Measurements from ENCODE around the gene ACAN. TPM values are rescaled to one million over a fixed set of nuclear protein-coding genes. Genes with fewer than 3 reads are reported as not detected.

ACAN gene
- total and polyA plus RNA-seq, 9 donors: 2.9 to 52.6 (median 18.2) TPM

DNA sequence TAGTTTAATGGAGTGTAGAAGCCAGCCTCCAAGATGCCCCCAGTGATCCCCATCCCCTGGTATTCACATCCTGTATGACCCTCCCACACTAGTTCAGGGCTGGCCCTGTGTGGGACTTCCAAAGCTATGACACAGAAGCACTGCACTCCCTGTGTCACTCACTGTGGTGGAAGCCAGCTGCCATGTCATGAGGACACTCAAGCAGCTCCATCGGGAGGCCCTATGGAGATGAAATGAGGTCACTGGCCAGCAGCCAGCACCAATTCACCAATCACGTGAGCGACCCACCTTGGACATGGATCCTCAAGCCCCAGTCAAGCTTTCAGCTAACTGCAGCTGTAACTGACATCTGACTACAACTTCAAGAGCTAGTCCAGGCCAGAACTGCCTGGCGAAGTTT is 3.9 kb upstream of the ACAN start:
- DNase-seq: no peak
- H3K36me3 ChIP-seq (ENCODE audit: control insufficient read depth, insufficient read depth, low read length): no peaks in the 10 kb centered on the region
- WGBS (ENCODE audit: insufficient coverage): 85% methylated on average over 3 of the region's 4 CpGs
- H3K27ac ChIP-seq (ENCODE audit: low read length): no peak overlapping the region
- H3K9me3 ChIP-seq (replicated peaks; ENCODE audit: control insufficient read depth, low read depth, low read length): no peaks in the 10 kb centered on the region
- no peak overlapping the region for H3K4me3 ChIP-seq (ENCODE audit: low read length)
- peaks cover 43% of the 10 kb centered on the region for H3K27me3 ChIP-seq (ENCODE audit: control insufficient read depth, insufficient read depth, low read length)
- peaks cover 10% of the 10 kb centered on the region for H3K4me1 ChIP-seq (ENCODE audit: control insufficient read depth, insufficient read depth, low read length)

DNA sequence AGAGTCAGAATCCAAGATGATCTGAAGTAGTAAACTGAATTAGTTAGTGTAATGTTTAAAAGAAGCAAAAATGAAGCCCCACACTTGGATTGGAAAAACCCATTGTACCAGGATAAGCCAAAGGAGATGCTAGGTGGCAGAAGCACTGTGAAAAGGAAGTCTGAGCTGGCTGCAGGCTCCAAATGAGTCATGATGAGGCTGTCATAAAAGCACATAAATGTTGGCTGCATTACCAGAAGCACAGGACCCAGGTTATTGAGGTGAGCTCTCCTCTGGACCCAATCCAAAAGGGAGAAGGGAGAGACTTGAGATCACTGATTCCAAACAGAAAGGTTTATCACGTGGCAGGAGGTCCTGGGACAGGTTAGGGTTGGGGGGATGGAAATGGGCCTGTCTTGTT is 3.2 kb upstream of the ACAN start:
- WGBS (ENCODE audit: insufficient coverage): 71% methylated on average over 1 of the region's 1 CpG
- H3K27me3 ChIP-seq (ENCODE audit: control insufficient read depth, insufficient read depth, low read length): peaks cover 49% of the 10 kb centered on the region
- H3K4me1 ChIP-seq (ENCODE audit: control insufficient read depth, insufficient read depth, low read length): peaks cover 10% of the 10 kb centered on the region
- no peaks in the 10 kb centered on the region for H3K9me3 ChIP-seq (replicated peaks; ENCODE audit: control insufficient read depth, low read depth, low read length)
- H3K27ac ChIP-seq (ENCODE audit: low read length): peak overlapping the region; percentile 47
- DNase-seq: no peak
- H3K4me3 ChIP-seq (ENCODE audit: low read length): no peak overlapping the region
- no peaks in the 10 kb centered on the region for H3K36me3 ChIP-seq (ENCODE audit: control insufficient read depth, insufficient read depth, low read length)

DNA sequence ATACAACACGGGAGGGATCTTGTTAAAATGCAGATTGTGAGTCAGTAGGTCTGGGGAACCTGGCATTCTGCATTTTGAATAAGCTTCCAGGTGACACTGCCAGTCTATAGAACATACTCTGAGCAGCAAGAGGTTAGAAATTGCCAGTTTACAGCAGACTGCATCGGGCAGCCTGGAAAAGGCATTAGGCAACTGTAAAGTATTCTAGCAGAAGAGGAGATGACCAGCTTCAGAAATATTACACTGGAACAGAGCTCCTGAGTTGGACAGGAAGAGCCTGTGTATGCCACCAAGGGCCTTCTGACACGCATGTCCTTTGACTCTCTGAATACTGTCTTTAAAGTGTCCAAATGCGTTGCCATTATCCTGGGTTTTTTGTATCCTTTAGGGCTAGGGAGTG is 2.5 kb upstream of the ACAN start:
- H3K4me1 ChIP-seq (ENCODE audit: control insufficient read depth, insufficient read depth, low read length): peaks cover 10% of the 10 kb centered on the region
- peak; percentile 75 for DNase-seq
- WGBS (ENCODE audit: insufficient coverage): 57% methylated on average over 1 of the region's 4 CpGs

DNA sequence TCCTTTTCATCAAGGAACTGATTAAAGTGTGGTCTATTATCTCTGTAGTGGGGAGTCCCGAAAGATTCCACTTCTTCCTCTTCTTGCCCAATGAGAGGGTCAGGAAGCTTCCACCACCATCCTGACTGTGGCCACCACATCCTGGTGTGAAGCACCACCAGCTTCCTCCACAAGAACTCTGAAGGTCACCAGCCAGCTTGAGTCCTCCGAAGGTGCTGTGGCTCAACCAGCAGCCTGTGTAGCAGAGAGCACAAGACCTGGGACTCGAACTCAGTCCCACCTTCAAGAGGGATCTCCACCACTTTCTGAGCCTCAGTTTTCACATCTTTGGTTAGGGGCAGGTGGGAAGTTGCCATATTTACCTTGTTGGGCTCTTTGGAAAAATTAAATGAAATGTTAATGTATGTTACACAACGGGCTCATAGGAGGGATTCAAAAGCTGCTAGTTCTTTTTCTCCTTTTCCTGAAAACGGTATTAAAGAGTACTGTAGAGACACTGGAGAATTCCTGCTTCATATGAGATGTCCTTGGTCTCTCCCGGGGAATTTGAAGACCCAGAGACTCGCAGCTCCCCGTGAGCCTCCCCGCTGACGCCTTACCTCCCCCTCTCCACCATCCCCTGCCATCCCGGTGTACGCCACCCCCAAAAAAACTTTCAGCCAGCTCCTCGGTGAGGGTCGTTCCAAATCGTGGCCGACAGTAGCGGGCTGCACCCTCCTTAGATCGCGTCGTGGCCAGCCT is 816 bp upstream of the ACAN start:
- 0% methylated on average over 14 of the region's 20 CpGs for WGBS (ENCODE audit: insufficient coverage)
- no peak for DNase-seq
- H3K4me3 ChIP-seq (ENCODE audit: low read length): peak overlapping the region; percentile 37

More for the DNA sequence above, 2.5 kb upstream of the ACAN start:
- no peak overlapping the region for H3K4me3 ChIP-seq (ENCODE audit: low read length)
- no peaks in the 10 kb centered on the region for H3K9me3 ChIP-seq (replicated peaks; ENCODE audit: control insufficient read depth, low read depth, low read length)
- peak overlapping the region; percentile 47 for H3K27ac ChIP-seq (ENCODE audit: low read length)
- peaks cover 56% of the 10 kb centered on the region for H3K27me3 ChIP-seq (ENCODE audit: control insufficient read depth, insufficient read depth, low read length)
- no peaks in the 10 kb centered on the region for H3K36me3 ChIP-seq (ENCODE audit: control insufficient read depth, insufficient read depth, low read length)

DNA sequence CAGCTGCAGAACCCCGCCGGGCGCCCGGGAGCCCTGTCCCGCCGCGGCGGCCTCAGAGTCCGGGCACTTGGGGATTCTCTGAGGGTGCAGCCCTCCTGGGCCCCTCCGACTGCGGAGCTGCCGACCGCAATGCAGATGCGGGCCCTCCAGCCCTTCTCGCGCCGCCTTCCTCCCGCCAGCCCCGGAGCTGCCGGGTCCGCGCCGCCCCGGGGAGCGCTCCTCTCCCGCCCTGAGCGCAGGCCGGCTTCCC is 320 bp upstream of the ACAN start:
- Histone ChIP-seq H3K9me3 (replicated peaks; ENCODE audit: control insufficient read depth, low read depth, low read length) (no peaks in the 10 kb centered on the region), H3K36me3 (ENCODE audit: control insufficient read depth, insufficient read depth, low read length) (no peaks in the 10 kb centered on the region), H3K27ac (ENCODE audit: low read length) (peak overlapping the region; percentile 47), H3K27me3 (ENCODE audit: control insufficient read depth, insufficient read depth, low read length) (peaks cover 60% of the 10 kb centered on the region), H3K4me1 (ENCODE audit: control insufficient read depth, insufficient read depth, low read length) (peaks cover 10% of the 10 kb centered on the region), H3K4me3 (ENCODE audit: low read length) (peak overlapping the region; percentile 37)
- DNase-seq: no peak
- WGBS (ENCODE audit: insufficient coverage): 0% methylated on average over 28 of the region's 28 CpGs

More for the DNA sequence above, 816 bp upstream of the ACAN start:
- no peaks in the 10 kb centered on the region for H3K36me3 ChIP-seq (ENCODE audit: control insufficient read depth, insufficient read depth, low read length)
- H3K4me1 ChIP-seq (ENCODE audit: control insufficient read depth, insufficient read depth, low read length): peaks cover 10% of the 10 kb centered on the region
- no peaks in the 10 kb centered on the region for H3K9me3 ChIP-seq (replicated peaks; ENCODE audit: control insufficient read depth, low read depth, low read length)
- peak overlapping the region; percentile 47 for H3K27ac ChIP-seq (ENCODE audit: low read length)
- H3K27me3 ChIP-seq (ENCODE audit: control insufficient read depth, insufficient read depth, low read length): peaks cover 63% of the 10 kb centered on the region

DNA sequence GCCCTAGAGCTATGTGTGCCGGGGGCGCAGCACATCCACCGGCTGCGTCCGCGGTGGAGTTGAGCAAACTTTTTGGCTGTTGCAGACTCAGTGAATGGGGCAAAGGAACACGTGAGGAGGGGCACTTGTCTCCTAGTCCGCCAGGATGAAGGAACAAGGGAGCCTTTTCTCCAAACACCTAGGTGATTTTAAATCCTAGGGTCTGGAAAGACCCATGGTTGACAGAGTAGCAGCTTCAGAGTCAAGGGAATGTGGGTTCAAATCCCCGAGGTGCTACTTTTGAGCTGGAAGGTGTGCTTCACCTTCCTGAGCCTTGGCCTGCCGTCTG is 648 bp downstream of the ACAN start:
- Histone ChIP-seq H3K4me3 (ENCODE audit: low read length) (peak overlapping the region; percentile 33), H3K9me3 (replicated peaks; ENCODE audit: control insufficient read depth, low read depth, low read length) (no peaks in the 10 kb centered on the region), H3K4me1 (ENCODE audit: control insufficient read depth, insufficient read depth, low read length) (peaks cover 10% of the 10 kb centered on the region), H3K27ac (ENCODE audit: low read length) (peak overlapping the region; percentile 42), H3K36me3 (ENCODE audit: control insufficient read depth, insufficient read depth, low read length) (no peaks in the 10 kb centered on the region), H3K27me3 (ENCODE audit: control insufficient read depth, insufficient read depth, low read length) (peaks cover 60% of the 10 kb centered on the region)
- DNase-seq: no peak
- 9% methylated on average over 8 of the region's 10 CpGs for WGBS (ENCODE audit: insufficient coverage)

DNA sequence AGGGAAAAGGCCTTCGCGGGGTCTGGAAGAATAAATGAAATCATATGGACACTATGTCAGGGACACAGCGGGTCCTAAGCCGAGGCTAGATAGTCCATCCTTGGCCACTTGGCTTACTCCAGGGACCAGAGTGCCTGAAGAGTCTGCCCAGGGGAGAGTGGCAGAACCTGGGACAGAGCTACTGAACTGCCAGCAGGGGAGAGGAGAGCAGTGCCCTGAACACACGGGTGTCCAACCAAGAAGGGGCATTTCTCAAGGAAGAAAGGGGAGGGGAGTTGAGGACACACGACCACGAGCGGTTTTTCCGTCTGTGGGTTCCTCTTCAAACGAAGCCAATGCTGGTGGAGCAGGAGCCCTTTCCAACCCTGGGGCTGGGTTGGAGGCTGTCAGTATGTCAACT is 1.0 kb downstream of the ACAN start:
- Histone ChIP-seq H3K4me1 (ENCODE audit: control insufficient read depth, insufficient read depth, low read length) (peaks cover 10% of the 10 kb centered on the region), H3K27me3 (ENCODE audit: control insufficient read depth, insufficient read depth, low read length) (peaks cover 60% of the 10 kb centered on the region), H3K36me3 (ENCODE audit: control insufficient read depth, insufficient read depth, low read length) (no peaks in the 10 kb centered on the region), H3K9me3 (replicated peaks; ENCODE audit: control insufficient read depth, low read depth, low read length) (no peaks in the 10 kb centered on the region), H3K27ac (ENCODE audit: low read length) (no peak overlapping the region), H3K4me3 (ENCODE audit: low read length) (peak overlapping the region; percentile 33)
- WGBS (ENCODE audit: insufficient coverage): 48% methylated on average over 5 of the region's 10 CpGs
- DNase-seq: no peak

DNA sequence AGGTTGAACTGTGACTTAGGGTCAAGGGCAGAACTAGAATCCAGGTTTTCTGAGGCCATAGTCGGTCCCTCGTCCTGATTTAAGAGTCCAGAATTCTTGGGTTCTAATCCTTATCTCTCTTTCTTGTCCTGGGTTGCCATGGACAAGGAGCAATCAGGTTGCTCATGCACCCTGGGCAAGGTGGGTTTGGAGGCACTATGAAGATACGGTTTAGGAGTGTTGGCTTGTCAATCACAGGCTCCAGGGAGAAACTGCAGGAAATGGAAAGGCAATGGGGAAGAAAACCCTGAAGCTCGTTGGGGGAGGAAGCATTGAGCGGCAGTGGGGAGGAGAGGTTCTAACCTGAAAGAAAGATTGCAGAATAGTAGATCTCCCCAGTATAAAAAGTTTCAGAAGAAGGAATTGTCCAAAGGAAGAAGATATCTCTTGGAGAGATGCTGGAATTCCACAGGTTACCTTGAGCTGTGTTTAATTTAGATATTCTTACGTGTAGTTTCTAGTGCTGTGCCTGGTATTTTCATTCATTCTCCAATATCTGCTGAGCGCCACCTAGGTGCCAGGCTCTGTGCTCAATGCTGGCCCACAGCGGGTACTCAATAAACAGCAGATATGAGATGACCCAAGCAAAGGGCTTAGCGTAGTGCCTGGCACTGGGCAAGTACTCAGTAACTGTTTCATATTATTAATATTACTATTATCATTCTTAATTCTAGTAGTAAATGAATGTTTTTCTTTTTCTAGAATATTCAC is 2.0 kb downstream of the ACAN start:
- Histone ChIP-seq H3K4me3 (ENCODE audit: low read length) (no peak overlapping the region), H3K36me3 (ENCODE audit: control insufficient read depth, insufficient read depth, low read length) (no peaks in the 10 kb centered on the region), H3K27me3 (ENCODE audit: control insufficient read depth, insufficient read depth, low read length) (peaks cover 54% of the 10 kb centered on the region), H3K27ac (ENCODE audit: low read length) (no peak overlapping the region), H3K4me1 (ENCODE audit: control insufficient read depth, insufficient read depth, low read length) (peaks cover 10% of the 10 kb centered on the region), H3K9me3 (replicated peaks; ENCODE audit: control insufficient read depth, low read depth, low read length) (no peaks in the 10 kb centered on the region)
- 64% methylated on average over 7 of the region's 9 CpGs for WGBS (ENCODE audit: insufficient coverage)
- no peak for DNase-seq

DNA sequence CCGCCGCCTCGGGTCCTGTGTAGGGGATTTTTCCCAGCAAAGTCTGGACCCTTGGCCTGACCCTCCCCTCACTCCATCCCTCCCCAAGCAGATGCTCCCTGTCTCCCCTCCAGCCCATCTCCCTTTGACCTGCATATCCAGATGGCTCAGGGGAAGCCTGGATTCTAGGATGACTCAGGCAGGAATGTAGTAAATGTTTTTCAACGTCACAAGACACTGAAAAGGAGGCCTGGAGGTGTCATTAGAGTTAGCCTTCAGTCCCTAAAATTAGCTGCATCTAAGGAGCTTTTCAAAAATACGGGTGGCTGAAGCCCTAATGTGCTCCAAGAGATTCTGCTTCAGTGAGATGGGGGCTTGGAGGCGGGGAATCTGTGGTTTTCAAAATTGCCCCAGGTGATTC is 7.2 kb downstream of the ACAN start:
- Histone ChIP-seq H3K4me1 (ENCODE audit: control insufficient read depth, insufficient read depth, low read length) (no peaks in the 10 kb centered on the region), H3K9me3 (replicated peaks; ENCODE audit: control insufficient read depth, low read depth, low read length) (no peaks in the 10 kb centered on the region), H3K36me3 (ENCODE audit: control insufficient read depth, insufficient read depth, low read length) (no peaks in the 10 kb centered on the region), H3K27ac (ENCODE audit: low read length) (no peak overlapping the region), H3K4me3 (ENCODE audit: low read length) (no peak overlapping the region), H3K27me3 (ENCODE audit: control insufficient read depth, insufficient read depth, low read length) (peaks cover 12% of the 10 kb centered on the region)
- DNase-seq: no peak
- WGBS (ENCODE audit: insufficient coverage): 58% methylated on average over 3 of the region's 6 CpGs

DNA sequence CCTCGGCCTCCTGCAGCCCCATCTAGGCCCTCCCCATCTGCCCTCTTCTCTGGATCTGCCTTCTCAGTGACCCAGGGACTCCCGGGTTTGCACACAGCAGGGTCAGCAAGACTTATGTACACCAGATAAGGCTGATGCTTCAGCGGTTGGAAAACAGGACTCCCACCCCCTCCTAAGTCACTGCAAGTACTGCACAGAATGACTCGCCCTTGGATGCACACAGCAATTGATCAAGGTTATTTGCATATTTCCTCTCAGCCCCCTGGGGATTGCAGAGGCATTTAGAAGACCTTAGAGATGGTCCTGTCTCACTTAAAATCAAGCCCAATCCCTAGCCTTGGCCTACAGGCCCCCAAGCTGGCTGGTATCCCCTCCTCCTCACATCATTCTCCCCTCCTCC is 8.9 kb downstream of the ACAN start:
- WGBS (ENCODE audit: insufficient coverage): 63% methylated on average over 2 of the region's 4 CpGs
- peaks cover 3% of the 10 kb centered on the region for H3K27me3 ChIP-seq (ENCODE audit: control insufficient read depth, insufficient read depth, low read length)

More for the DNA sequence above, 8.9 kb downstream of the ACAN start:
- Histone ChIP-seq H3K4me1 (ENCODE audit: control insufficient read depth, insufficient read depth, low read length) (no peaks in the 10 kb centered on the region), H3K27ac (ENCODE audit: low read length) (no peak overlapping the region), H3K36me3 (ENCODE audit: control insufficient read depth, insufficient read depth, low read length) (no peaks in the 10 kb centered on the region), H3K4me3 (ENCODE audit: low read length) (no peak overlapping the region), H3K9me3 (replicated peaks; ENCODE audit: control insufficient read depth, low read depth, low read length) (no peaks in the 10 kb centered on the region)
- DNase-seq: no peak
